ENCODE measurements around the gene NAA38.

GRCh38 chr17:7894226-7894625, 36.9 kb upstream of the NAA38 start:
- TF ChIP-seq FOXP4 (CRISPR knock-in tag; IDR thresholded peaks at IDR 0.05): no peak
- no peak for TF ChIP-seq ATF6 (CRISPR knock-in tag; IDR thresholded peaks at IDR 0.05)
- no peak for TF ChIP-seq MAX (CRISPR knock-in tag; IDR thresholded peaks at IDR 0.05)
- no peak for TF ChIP-seq CTCF (IDR thresholded peaks at IDR 0.05)
- no peak for TF ChIP-seq USF1 (CRISPR knock-in tag; IDR thresholded peaks at IDR 0.05)
- TF ChIP-seq ESRRA (CRISPR knock-in tag; IDR thresholded peaks at IDR 0.05; ENCODE audit: borderline replicate concordance): no peak
- TF ChIP-seq ZNF121 (CRISPR knock-in tag; IDR thresholded peaks at IDR 0.05): no peak
- TF ChIP-seq USF2 (CRISPR knock-in tag; IDR thresholded peaks at IDR 0.05): no peak
- TF ChIP-seq SOX15 (CRISPR knock-in tag; IDR thresholded peaks at IDR 0.05): no peak
- no peak for TF ChIP-seq JUN (CRISPR knock-in tag; IDR thresholded peaks at IDR 0.05)
- no peak for TF ChIP-seq ZNF512 (CRISPR knock-in tag; IDR thresholded peaks at IDR 0.05; ENCODE audit: borderline replicate concordance)
- no peak for TF ChIP-seq TEAD4 (CRISPR knock-in tag; IDR thresholded peaks at IDR 0.05)

All from WTC11 (cell line).